Kidney epithelial cell (primary cell): ENCODE measurements around the gene C11orf68. TPM values are rescaled to one million over a fixed set of nuclear protein-coding genes. Genes with fewer than 3 reads are reported as not detected.

ENCODE experiments used
- DNase-seq: peaks from one replicate; pipeline ENCODE4 v3.0.0-alpha.2; 2010; ENCODE audit warnings: low read depth
- H3K27me3 ChIP-seq: 2 replicates; pipeline ENCODE4 v1.6.0; 2011; ENCODE audit warnings: low read length; ENCODE audit not compliant: control insufficient read depth, insufficient read depth
- H3K36me3 ChIP-seq: 2 replicates; pipeline ENCODE4 v1.5.1; 2011; ENCODE audit warnings: low read length; ENCODE audit not compliant: control insufficient read depth, insufficient read depth
- H3K4me3 ChIP-seq: 2 replicates; pipeline ENCODE4 v1.5.1; 2011; ENCODE audit warnings: low read depth, mild to moderate bottlenecking, control low read depth, low read length
- CTCF ChIP-seq: IDR thresholded peaks from 2 replicates; pipeline ENCODE4 v1.5.1; 2011; ENCODE audit warnings: mild to moderate bottlenecking, moderate library complexity, low read length, control low read depth, inconsistent platforms; ENCODE audit not compliant: insufficient read depth, poor library complexity, severe bottlenecking
- total RNA-seq: library from RNA; depleted of rRNA; stranded (reverse); fragments of >200 nt; gene quantifications from 2 replicates; pipeline ENCODE4 v1.2.3, GENCODE V29; 2015

The C11orf68 gene
- total RNA-seq, 1 donor from 2014 or later = 19.7 TPM

GRCh38 chr11:65937766-65938165, 18.9 kb upstream of the C11orf68 start:
- Histone ChIP-seq H3K27me3 (no peaks in the 10 kb centered on the region), H3K4me3 (no peak overlapping the region), H3K36me3 (no peaks in the 10 kb centered on the region)
- DNase-seq = no peak
- no peak for TF ChIP-seq CTCF

GRCh38 chr11:65934014-65934413, 15.2 kb upstream of the C11orf68 start:
- Histone ChIP-seq H3K27me3 (no peaks in the 10 kb centered on the region), H3K36me3 (no peaks in the 10 kb centered on the region), H3K4me3 (no peak overlapping the region)
- no peak for DNase-seq
- TF ChIP-seq CTCF = no peak

- Histone ChIP-seq H3K27me3 (no peaks in the 10 kb centered on the region), H3K36me3 (no peaks in the 10 kb centered on the region), H3K4me3 (no peak overlapping the region)
- no peak for DNase-seq
- TF ChIP-seq CTCF = no peak
These were observed 13.7 kb upstream of the C11orf68 start for GRCh38 chr11:65932558-65932919.

- Histone ChIP-seq H3K36me3 (no peaks in the 10 kb centered on the region), H3K27me3 (no peaks in the 10 kb centered on the region), H3K4me3 (no peak overlapping the region)
- TF ChIP-seq CTCF = no peak
- DNase-seq = no peak
These were observed 13.1 kb upstream of the C11orf68 start for GRCh38 chr11:65931773-65932557.

GRCh38 chr11:65928667-65929066, 9.8 kb upstream of the C11orf68 start:
- Histone ChIP-seq H3K36me3 (no peaks in the 10 kb centered on the region), H3K4me3 (no peak overlapping the region), H3K27me3 (no peaks in the 10 kb centered on the region)
- no peak for TF ChIP-seq CTCF
- no peak for DNase-seq

- Histone ChIP-seq H3K4me3 (no peak overlapping the region), H3K36me3 (no peaks in the 10 kb centered on the region), H3K27me3 (no peaks in the 10 kb centered on the region)
- TF ChIP-seq CTCF = no peak
- no peak for DNase-seq
These were observed 9.1 kb upstream of the C11orf68 start for GRCh38 chr11:65927904-65928397.
